Measurements from ENCODE around the gene SPATS2L.

- TF ChIP-seq CTCF (IDR thresholded peaks at IDR 0.05; ENCODE audit: low read depth, low read length, poor library complexity, severe bottlenecking) (no peak), EZH2phosphoT487 (IDR thresholded peaks at IDR 0.05; ENCODE audit: borderline replicate concordance, low read length) (no peak)
These were observed 216.7 kb downstream of the SPATS2L start for GRCh38 chr2:200523158-200523557.
